Stimulated activated CD8-positive, alpha-beta memory T cell treated with anti-CD3 and anti-CD28 coated beads, Interleukin-15, amount 100 ng/mL, for 48 hours (primary cell): ENCODE measurements around the gene RAD18.

Experiments used
- DNase-seq, 2 donors: peaks; one replicate each; pipeline ENCODE4 v3.0.0-alpha.2; 2020; ENCODE audit warnings: low read depth in 2 of 2

Gene RAD18

GRCh38 chr3:8835385-8835784, 127.9 kb downstream of the RAD18 start:
- DNase-seq = no peak

DNA sequence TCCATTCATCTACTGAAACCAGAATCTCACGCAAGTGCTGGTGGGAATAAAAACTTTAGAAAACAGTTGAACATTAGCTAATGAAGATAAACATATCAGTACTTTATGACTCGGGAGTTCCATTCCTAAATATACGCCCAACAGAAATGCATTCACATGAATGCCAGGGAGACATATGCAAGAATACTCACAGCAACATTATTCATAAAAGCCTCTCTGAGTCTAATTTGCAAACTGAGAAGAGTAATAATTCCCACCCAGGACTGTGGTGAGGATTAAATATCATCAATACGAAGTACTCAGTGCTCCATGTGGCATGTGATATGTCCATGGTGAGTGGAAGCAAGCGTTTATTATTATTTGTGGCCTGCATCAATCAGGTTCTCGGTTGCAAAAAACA, 128.3 kb downstream of the RAD18 start:
- no peak for DNase-seq

DNA sequence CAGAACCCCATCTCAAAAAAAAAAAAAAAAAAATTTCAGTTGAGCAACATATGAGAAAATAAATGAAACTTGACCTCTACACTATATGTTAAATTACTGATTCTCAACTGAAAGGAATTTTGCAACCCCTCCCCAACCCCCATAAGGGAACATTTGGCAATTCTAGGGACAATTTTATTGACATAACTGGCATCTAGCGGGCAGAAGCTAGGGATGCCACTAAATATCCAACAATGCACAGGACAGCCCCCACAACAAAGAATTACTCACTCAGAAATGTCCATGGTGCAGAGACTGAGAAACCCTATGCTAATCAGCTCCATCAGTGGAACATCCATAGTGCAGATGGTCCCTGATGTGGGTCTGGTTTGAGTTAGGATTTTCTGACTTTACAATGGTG, 135.6 kb downstream of the RAD18 start:
- DNase-seq = no peak
